B cell (primary cell): ENCODE results near the gene PPP2R2D. TPM values are rescaled to one million over a fixed set of nuclear protein-coding genes. Genes with fewer than 3 reads are reported as not detected.

Experiments
- ATAC-seq: fragments of 200-7000 bp; cut with Tn5 transposase; one replicate; pipeline ENCODE4 v1.10.0; 2021; ENCODE audit warnings: low read depth, mild to moderate bottlenecking, moderate number of reproducible peaks, moderate library complexity
- CTCF ChIA-PET: fragments of 350-600 bp; sonication (Branson Sonifier 250); formaldehyde crosslinking; loops from one replicate; lab custom pipeline; 2021; ENCODE audit warnings: antibody characterized with exemption, inconsistent platforms; lab: Charles Lee
- POLR2A ChIA-PET: fragments of 350-600 bp; sonication (Branson Sonifier 250); formaldehyde crosslinking; loops from one replicate; lab custom pipeline; 2021; ENCODE audit warnings: antibody characterized with exemption; lab: Charles Lee
- DNase-seq: peaks from one replicate; pipeline ENCODE4 v3.0.0; 2013
- H2AFZ ChIP-seq: 2 replicates; pipeline ENCODE4 v1.6.1; 2012; ENCODE audit warnings: mild to moderate bottlenecking, low read depth, low read length; ENCODE audit not compliant: insufficient read depth, poor library complexity, severe bottlenecking
- H3K27ac ChIP-seq, 2 donors: 1 replicate in 1 of 2; 2 replicates in 1 of 2; pipeline ENCODE4 v1.5.1; 2012 to 2013; ENCODE audit warnings: low read length in 2 of 2, mild to moderate bottlenecking in 2 of 2, moderate library complexity in 1 of 2
- H3K27me3 ChIP-seq, 4 experiments: fragments of 200-600 bp in 1 of 4; sonication (generic) in 1 of 4; replicated peaks in 1 of 4; 1 replicate in 2 of 4; 2 replicates in 2 of 4; pipeline versions ENCODE4 v1.6.1 to v1.7.0; 2013 to 2016; ENCODE audit warnings: low read length in 3 of 4, mild to moderate bottlenecking in 2 of 4, mixed read lengths in 1 of 4, moderate library complexity in 1 of 4; ENCODE audit not compliant: insufficient read depth in 4 of 4, control insufficient read depth in 3 of 4; ENCODE audit errors: control extremely low read depth in 1 of 4
- H3K36me3 ChIP-seq, 2 experiments: replicated peaks in 1 of 2; 1 replicate in 1 of 2; 2 replicates in 1 of 2; pipeline versions ENCODE4 v1.6.1 to v1.7.1; 2013; ENCODE audit warnings: low read length in 1 of 2; ENCODE audit not compliant: insufficient read depth in 2 of 2, control insufficient read depth in 1 of 2; ENCODE audit errors: control extremely low read depth in 1 of 2, extremely low read depth in 1 of 2
- H3K4me1 ChIP-seq, 2 donors: fragments of 200-600 bp in 1 of 2; sonication (generic) in 1 of 2; 1 replicate in 1 of 2; 2 replicates in 1 of 2; pipeline versions ENCODE4 v1.5.1 to v1.6.1; 2013 to 2017; ENCODE audit warnings: low read length in 2 of 2; ENCODE audit not compliant: control insufficient read depth in 2 of 2, insufficient read depth in 2 of 2
- H3K4me2 ChIP-seq: replicated peaks from 2 replicates; pipeline ENCODE3; 2012; ENCODE audit warnings: mild to moderate bottlenecking, low read depth, low read length; ENCODE audit not compliant: poor library complexity, severe bottlenecking
- H3K4me3 ChIP-seq, 5 experiments: fragments of 200-600 bp in 1 of 5; sonication (generic) in 1 of 5; 1 replicate in 3 of 5; 2 replicates in 2 of 5; pipeline versions ENCODE4 v1.5.1 to v1.7.0; 2011 to 2016; ENCODE audit warnings: low read length in 4 of 5, mild to moderate bottlenecking in 4 of 5, low read depth in 2 of 5, control low read depth in 1 of 5, moderate library complexity in 1 of 5; ENCODE audit not compliant: insufficient read depth in 1 of 5; ENCODE audit errors: control extremely low read depth in 1 of 5, extremely low read depth in 1 of 5
- H3K79me2 ChIP-seq: fragments of 200-600 bp; sonication (generic); one replicate; pipeline ENCODE4 v1.6.0; 2016; ENCODE audit warnings: low read length; ENCODE audit not compliant: control insufficient read depth, insufficient read depth
- H3K9ac ChIP-seq: fragments of 200-600 bp; sonication (generic); 2 replicates; pipeline ENCODE4 v1.6.1; 2017; ENCODE audit warnings: mild to moderate bottlenecking, low read length, moderate library complexity
- H3K9me3 ChIP-seq, 3 donors: one replicate each; pipeline versions ENCODE4 v1.6.1 to v1.7.1; 2013; ENCODE audit warnings: low read length in 2 of 3; ENCODE audit not compliant: control insufficient read depth in 2 of 3, insufficient read depth in 1 of 3; ENCODE audit errors: control extremely low read depth in 1 of 3
- H4K20me1 ChIP-seq: 2 replicates; pipeline ENCODE4 v1.6.0; 2012; ENCODE audit warnings: mild to moderate bottlenecking, low read length; ENCODE audit not compliant: insufficient read depth, control insufficient read depth, poor library complexity, severe bottlenecking
- H3K27ac Mint-ChIP-seq: one replicate; pipeline ENCODE4 v1.8.0; 2021; ENCODE audit warnings: mixed read lengths
- H3K27me3 Mint-ChIP-seq: one replicate; pipeline ENCODE4 v1.8.0; 2021; ENCODE audit warnings: mixed read lengths
- H3K4me1 Mint-ChIP-seq: one replicate; pipeline ENCODE4 v1.8.0; 2021; ENCODE audit warnings: mixed read lengths
- H3K4me3 Mint-ChIP-seq: one replicate; pipeline ENCODE4 v1.8.0; 2021; ENCODE audit warnings: mixed read lengths
- H3K9me3 Mint-ChIP-seq: one replicate; pipeline ENCODE4 v1.8.0; 2022; ENCODE audit warnings: mixed read lengths; ENCODE audit not compliant: insufficient read depth
- CTCF ChIP-seq: fragments of 200-600 bp; IDR thresholded peaks from one replicate; pipeline ENCODE4 v1.8.0; 2022; ENCODE audit warnings: antibody characterized with exemption, mild to moderate bottlenecking
- EZH2 ChIP-seq: IDR thresholded peaks from 2 replicates; pipeline ENCODE4 v1.6.1; 2012; ENCODE audit warnings: borderline replicate concordance, low read depth, mild to moderate bottlenecking, moderate library complexity, low read length; ENCODE audit not compliant: insufficient read depth, poor library complexity, severe bottlenecking
- WGBS: methylation state at CpG from one replicate; pipeline ENCODE4 v1.1.5; 2013; ENCODE audit warnings: missing lambda C conversion rate; ENCODE audit not compliant: insufficient coverage; 5-methylcytosine and 5-hydroxymethylcytosine counted together
- intact Hi-C: fragments of 100-400 bp; cut with micrococcal nuclease; formaldehyde crosslinking; loops from one replicate; pipeline ENCODE4 v1.10.0; 2022
- polyA plus RNA-seq: library from polyadenylated mRNA; depleted of rRNA; stranded (reverse); fragments of >200 nt; gene quantifications from 2 replicates; pipeline ENCODE4 v1.2.3, GENCODE V29; 2012
- total RNA-seq, 2 donors: library from RNA; stranded (reverse); fragments of 120-200 nt in 1 of 2; gene quantifications; 1 replicate in 1 of 2; 2 replicates in 1 of 2; pipeline versions ENCODE4 v1.2.3 to v1.2.4, GENCODE V29; 2013 to 2022

PPP2R2D gene
- total and polyA plus RNA-seq, 2 donors (not counting 1 experiment from before 2014, with no cell fraction given) = 25.8 to 45.6 TPM

GRCh38 chr10:131852176-131852822 is 48.5 kb upstream of the PPP2R2D start:
- H2AFZ ChIP-seq = no peak overlapping the region
- H3K9ac ChIP-seq = no peak overlapping the region
- WGBS = 95% methylated on average over 31 of the region's 32 CpGs
- ChIA-PET CTCF (no interaction called here), POLR2A (no interaction called here)
- no peaks in the 10 kb centered on the region for H4K20me1 ChIP-seq
- Mint-ChIP-seq H3K4me1 (no peaks in the 10 kb centered on the region), H3K27ac (no peak overlapping the region), H3K9me3 (no peaks in the 10 kb centered on the region), H3K4me3 (no peak overlapping the region), H3K27me3 (no peaks in the 10 kb centered on the region)
- no peak overlapping the region for H3K27ac ChIP-seq
- no peak for TF ChIP-seq CTCF
- no peak for TF ChIP-seq EZH2
- H3K4me1 ChIP-seq = no peaks in the 10 kb centered on the region
- intact Hi-C loops = no loop called here
- H3K4me3 ChIP-seq = no peak overlapping the region
- no peaks in the 10 kb centered on the region for H3K79me2 ChIP-seq
- no peaks in the 10 kb centered on the region for H3K27me3 ChIP-seq
- DNase-seq = no peak
- no peak for ATAC-seq
- no peak overlapping the region for H3K4me2 ChIP-seq
- peaks cover 0 to 15% (median 0%) of the 10 kb centered on the region in 3 donors for H3K9me3 ChIP-seq
- H3K36me3 ChIP-seq = no peaks in the 10 kb centered on the region

GRCh38 chr10:131852823-131853609 is 47.8 kb upstream of the PPP2R2D start:
- Histone ChIP-seq H3K4me2 (no peak overlapping the region), H3K4me3 (no peak overlapping the region), H3K27ac (no peak overlapping the region), H3K4me1 (no peaks in the 10 kb centered on the region), H3K79me2 (no peaks in the 10 kb centered on the region), H4K20me1 (no peaks in the 10 kb centered on the region), H3K9ac (no peak overlapping the region), H3K9me3 (peaks cover 0 to 15% (median 0%) of the 10 kb centered on the region in 3 donors), H3K27me3 (no peaks in the 10 kb centered on the region), H2AFZ (no peak overlapping the region), H3K36me3 (no peaks in the 10 kb centered on the region)
- ATAC-seq (no peak), DNase-seq (no peak)
- TF ChIP-seq EZH2 (no peak), CTCF (no peak)
- no peak overlapping the region for H3K4me3 Mint-ChIP-seq
- H3K27ac Mint-ChIP-seq = no peak overlapping the region
- ChIA-PET POLR2A (no interaction called here), CTCF (no interaction called here)
- no peaks in the 10 kb centered on the region for H3K4me1 Mint-ChIP-seq
- 82% methylated on average over 20 of the region's 25 CpGs for WGBS
- no peaks in the 10 kb centered on the region for H3K9me3 Mint-ChIP-seq
- H3K27me3 Mint-ChIP-seq = no peaks in the 10 kb centered on the region
- intact Hi-C loops = no loop called here
